ENCODE results near the gene LDLRAD1.

Gene LDLRAD1

GRCh38 chr1:54054438-54054749, 36.4 kb upstream of the LDLRAD1 start:
- peak overlapping the region; percentile 4; the same call in 1 of the 2 replicates for H3K4me3 ChIP-seq (ENCODE audit: low read depth, low read length)
- TF ChIP-seq ZNF280D (tag by site-specific recombination; IDR thresholded peaks at IDR 0.05) (no peak), ZNF341 (tag by site-specific recombination; IDR thresholded peaks at IDR 0.05; ENCODE audit: low read depth) (no peak), ZNF121 (tag by site-specific recombination; IDR thresholded peaks at IDR 0.05) (no peak), PRDM10 (tag by site-specific recombination; IDR thresholded peaks at IDR 0.05) (peak; percentile 75), ZNF362 (tag by site-specific recombination; IDR thresholded peaks at IDR 0.05) (no peak)
- CTCF ChIA-PET: interaction anchor here (0.9 to 1.5 kb wide), 2 partner anchors 24 to 95 kb away, joined by 3 to 4 read pairs; no protein-coding TSS in a partner anchor
- H3K36me3 ChIP-seq (ENCODE audit: control insufficient read depth in 2 of 2, insufficient read depth in 1 of 2, low read length in 2 of 2): peaks cover 0 to 14% of the 10 kb centered on the region in 2 experiments; a peak in 2 of 3 replicates
- H3K9me3 ChIP-seq (ENCODE audit: control insufficient read depth, insufficient read depth, low read depth, low read length): no peaks in the 10 kb centered on the region
- no peak overlapping the region for H3K27ac ChIP-seq (ENCODE audit: extremely low read depth, low read depth, low read length)
- POLR2A ChIA-PET: no interaction called here
- H3K4me1 ChIP-seq (ENCODE audit: control insufficient read depth, insufficient read depth, low read length): peaks cover 3% of the 10 kb centered on the region; the same call in 1 of the 2 replicates

- peaks cover 3% of the 10 kb centered on the region; the same call in 1 of the 2 replicates for H3K4me1 ChIP-seq (ENCODE audit: control insufficient read depth, insufficient read depth, low read length)
- H3K36me3 ChIP-seq (ENCODE audit: control insufficient read depth in 2 of 2, insufficient read depth in 1 of 2, low read length in 2 of 2): peaks cover 0 to 14% of the 10 kb centered on the region in 2 experiments; a peak in 2 of 3 replicates
- CTCF ChIA-PET: interaction anchor here (0.9 to 1.5 kb wide), 2 partner anchors 24 to 95 kb away, joined by 3 to 4 read pairs; no protein-coding TSS in a partner anchor
- peak overlapping the region; percentile 40 for H3K27ac ChIP-seq (ENCODE audit: extremely low read depth, low read depth, low read length)
- peak overlapping the region; percentile 60 for H3K4me3 ChIP-seq (ENCODE audit: low read depth, low read length)
- POLR2A ChIA-PET: interaction anchor here (1.1 to 3.7 kb wide), 4 partner anchors 37 to 198 kb away, joined by 3 to 20 read pairs (median 3); partner anchors contain the start of genes IFT25 and LRRC42
- H3K9me3 ChIP-seq (ENCODE audit: control insufficient read depth, insufficient read depth, low read depth, low read length): no peaks in the 10 kb centered on the region
- TF ChIP-seq KLF16 (tag by site-specific recombination; IDR thresholded peaks at IDR 0.05): 0 out of 2 replicates have a peak, but pooled peaks have one; percentile 30
- TF ChIP-seq ZNF2 (tag by site-specific recombination; IDR thresholded peaks at IDR 0.05): peak; percentile 8; the same call in 1 of the 2 replicates
- no peak for TF ChIP-seq RBAK (tag by site-specific recombination; IDR thresholded peaks at IDR 0.05)
- peak; percentile 69 for TF ChIP-seq ZBTB8A (tag by site-specific recombination; IDR thresholded peaks at IDR 0.05)
- peak; percentile 57; the same call in 1 of the 2 replicates for TF ChIP-seq ZNF501 (tag by site-specific recombination; IDR thresholded peaks at IDR 0.05)
- 0 out of 2 replicates have a peak, but pooled peaks have one; percentile 45 for TF ChIP-seq ZSCAN23 (tag by site-specific recombination; IDR thresholded peaks at IDR 0.05)
- 0 out of 2 replicates have a peak, but pooled peaks have one; percentile 13 for TF ChIP-seq ZNF660 (tag by site-specific recombination; IDR thresholded peaks at IDR 0.05)
- peak; percentile 96 for TF ChIP-seq ZBTB20 (tag by site-specific recombination; IDR thresholded peaks at IDR 0.05)
- TF ChIP-seq PRDM6 (tag by site-specific recombination; IDR thresholded peaks at IDR 0.05): no peak
- no peak for TF ChIP-seq BCL11A (tag by site-specific recombination; IDR thresholded peaks at IDR 0.05; ENCODE audit: low read depth)
- TF ChIP-seq MZF1 (tag by site-specific recombination; IDR thresholded peaks at IDR 0.05; ENCODE audit: borderline replicate concordance): peak; percentile 100
- TF ChIP-seq ZNF639 (tag by site-specific recombination; IDR thresholded peaks at IDR 0.05): no peak
Observed at GRCh38 chr1:54053745-54054437, 35.9 kb upstream of the LDLRAD1 start.

All from HEK293 (cell line).